Stomach (tissue), 4 donors: ENCODE data around the gene MCAT.

Source experiments
- EP300 ChIP-seq: sonication (generic); formaldehyde crosslinking; IDR thresholded peaks from one replicate; pipeline ENCODE4 v1.6.1; 2017; ENCODE audit warnings: antibody characterized with exemption
- POLR2A ChIP-seq, 4 donors: fragments of 450-650 bp; IDR thresholded peaks; one replicate each; pipeline ENCODE4 v1.6.1; 2016; ENCODE audit warnings: antibody characterized with exemption in 4 of 4, control low read depth in 2 of 4, mild to moderate bottlenecking in 1 of 4, moderate library complexity in 1 of 4
- POLR2AphosphoS5 ChIP-seq, 3 donors: sonication (generic); formaldehyde crosslinking; IDR thresholded peaks; one replicate each; pipeline ENCODE4 v1.6.1; 2016; ENCODE audit warnings: antibody characterized with exemption in 3 of 3
- TF ChIP-seq, protein P1 (sequence below), 7 experiments: fragments of 450-650 bp in 4 of 7; fragments of 200-600 bp in 3 of 7; sonication (generic) in 3 of 7; IDR thresholded peaks; one replicate each; pipeline ENCODE4 v1.5.1; 2016 to 2019; ENCODE audit warnings: antibody characterized with exemption in 7 of 7, control low read depth in 2 of 7, mild to moderate bottlenecking in 1 of 7

DNA sequence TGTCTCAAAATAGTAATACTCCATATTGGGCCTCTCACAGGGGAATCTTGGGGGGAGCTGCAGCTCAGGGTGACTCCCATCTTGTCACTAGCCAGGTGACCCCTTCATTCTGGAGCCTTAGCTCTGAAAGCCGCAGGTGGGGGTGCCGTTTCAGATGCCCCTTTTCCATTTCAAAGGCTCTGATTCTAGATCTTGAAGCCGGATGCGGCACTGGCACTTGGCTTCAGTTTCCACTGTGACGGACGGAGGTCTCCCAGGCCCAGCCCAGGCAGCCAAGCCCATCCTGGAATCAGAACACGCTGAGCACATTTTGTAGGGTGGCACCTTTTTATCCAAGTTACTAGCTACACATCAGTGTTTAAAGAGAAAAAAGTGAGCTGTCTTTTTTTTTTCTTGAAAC, 26.3 kb downstream of the MCAT start:
- TF ChIP-seq, protein P1, sequence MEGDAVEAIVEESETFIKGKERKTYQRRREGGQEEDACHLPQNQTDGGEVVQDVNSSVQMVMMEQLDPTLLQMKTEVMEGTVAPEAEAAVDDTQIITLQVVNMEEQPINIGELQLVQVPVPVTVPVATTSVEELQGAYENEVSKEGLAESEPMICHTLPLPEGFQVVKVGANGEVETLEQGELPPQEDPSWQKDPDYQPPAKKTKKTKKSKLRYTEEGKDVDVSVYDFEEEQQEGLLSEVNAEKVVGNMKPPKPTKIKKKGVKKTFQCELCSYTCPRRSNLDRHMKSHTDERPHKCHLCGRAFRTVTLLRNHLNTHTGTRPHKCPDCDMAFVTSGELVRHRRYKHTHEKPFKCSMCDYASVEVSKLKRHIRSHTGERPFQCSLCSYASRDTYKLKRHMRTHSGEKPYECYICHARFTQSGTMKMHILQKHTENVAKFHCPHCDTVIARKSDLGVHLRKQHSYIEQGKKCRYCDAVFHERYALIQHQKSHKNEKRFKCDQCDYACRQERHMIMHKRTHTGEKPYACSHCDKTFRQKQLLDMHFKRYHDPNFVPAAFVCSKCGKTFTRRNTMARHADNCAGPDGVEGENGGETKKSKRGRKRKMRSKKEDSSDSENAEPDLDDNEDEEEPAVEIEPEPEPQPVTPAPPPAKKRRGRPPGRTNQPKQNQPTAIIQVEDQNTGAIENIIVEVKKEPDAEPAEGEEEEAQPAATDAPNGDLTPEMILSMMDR (IDR thresholded peaks at IDR 0.05), result no peak
- no peak for TF ChIP-seq POLR2AphosphoS5 (IDR thresholded peaks at IDR 0.05)
- no peak for TF ChIP-seq POLR2A (IDR thresholded peaks at IDR 0.05)
- TF ChIP-seq EP300, result no peak
